Ovary (tissue), 9 donors: ENCODE measurements around the gene ENOX1. TPM values are rescaled to one million over a fixed set of nuclear protein-coding genes. Genes with fewer than 3 reads are reported as not detected.
"Not testable (repeated sequence)": the region's sequence is repeated elsewhere in the genome, so short reads cannot be mapped to it uniquely, and the experiment has no call there.

Experiments
- DNase-seq, 5 donors: peaks; one replicate each; pipeline ENCODE4 v3.0.0-alpha.2; 2019 to 2020
- H3K27ac ChIP-seq, 2 donors: fragments of 200-600 bp; one replicate each; pipeline versions ENCODE4 v1.5.1 to v1.8.0; 2019 to 2022
- H3K27me3 ChIP-seq: fragments of 200-600 bp; one replicate; pipeline ENCODE4 v1.8.0; 2022
- H3K36me3 ChIP-seq: fragments of 200-600 bp; sonication (generic); one replicate; pipeline ENCODE4 v1.5.1; 2019
- H3K4me1 ChIP-seq: one replicate; pipeline ENCODE4 v1.8.1; 2013; ENCODE audit warnings: mild to moderate bottlenecking, moderate library complexity; ENCODE audit not compliant: insufficient read depth
- H3K4me3 ChIP-seq: fragments of 200-600 bp; sonication (generic); one replicate; pipeline ENCODE4 v1.5.1; 2017
- H3K9me3 ChIP-seq, 2 donors: fragments of 200-600 bp in 1 of 2; sonication (generic) in 1 of 2; one replicate each; pipeline versions ENCODE4 v1.5.1 to v1.8.1; 2013 to 2019; ENCODE audit warnings: mild to moderate bottlenecking in 1 of 2, moderate library complexity in 1 of 2
- CTCF ChIP-seq, 3 donors: fragments of 450-650 bp in 2 of 3; fragments of 200-600 bp in 1 of 3; IDR thresholded peaks; one replicate each; pipeline versions ENCODE4 v1.5.1 to v1.8.0; 2016 to 2022; ENCODE audit warnings: antibody characterized with exemption in 3 of 3, mild to moderate bottlenecking in 1 of 3
- EP300 ChIP-seq: sonication (generic); formaldehyde crosslinking; IDR thresholded peaks from one replicate; pipeline ENCODE4 v1.6.1; 2017; ENCODE audit warnings: antibody characterized with exemption
- POLR2A ChIP-seq: fragments of 450-650 bp; IDR thresholded peaks from one replicate; pipeline ENCODE4 v1.6.1; 2017; ENCODE audit warnings: antibody characterized with exemption, mild to moderate bottlenecking, moderate library complexity
- WGBS, 3 donors: extraction: QIAGEN DNeasy Blood & Tissue Kit in 1 of 3; methylation state at CpG; one replicate each; pipeline versions ENCODE4 v1.1.5 to v1.1.7; 2013 to 2017; 5-methylcytosine and 5-hydroxymethylcytosine counted together
- intact Hi-C, 4 donors: fragments of 100-400 bp; cut with DNase I; formaldehyde crosslinking; loops; one replicate each; pipeline versions ENCODE4 v1.11.0 to v1.15.1; 2022 to 2023
- polyA plus RNA-seq, 2 donors: library from polyadenylated mRNA; stranded (reverse); fragments of 200-250 nt in 1 of 2; fragments of 350-450 nt in 1 of 2; fragmentation: Illumina TruSeq in 1 of 2; extraction: RNeasy Lipid Tissue Mini Kit (QIAGEN cat#74804) in 1 of 2; gene quantifications; one replicate each; pipeline ENCODE4 v1.2.3, GENCODE V29; 2013 to 2014
- total RNA-seq, 7 donors: library from RNA; depleted of rRNA in 2 of 7; stranded (reverse); fragments of >200 nt in 2 of 7; fragmentation: NEBNext Ultra II Directional in 3 of 7; extraction: Animal tissue kit (Norgen Biotek cat#: 25700) in 3 of 7; gene quantifications; one replicate each; pipeline versions ENCODE4 v1.1.0 to v1.2.4, GENCODE V29; 2016 to 2023
- donor health status: DM: no; HTN: no; CAD: no; lungs with moderate emphysema.
- donor health status: DM: no; HTN: no; CAD: no.
- donor health status: Bipolar disorder and iron deficiency.
- donor health status: DM: yes; HTN: yes; CAD: no.
- donor health status: DM: no; HTN: no; CAD: no.
- donor health status: DM: yes; HTN: yes; CAD: no.

The ENOX1 gene
- total and polyA plus RNA-seq, 9 donors = 3.6 to 17.5 (median 7.8) TPM

- Histone ChIP-seq H3K27ac (no peak overlapping the region), H3K4me3 (no peak overlapping the region), H3K27me3 (no peaks in the 10 kb centered on the region), H3K36me3 (no peaks in the 10 kb centered on the region), H3K4me1 (peaks cover 3% of the 10 kb centered on the region), H3K9me3 (no peaks in the 10 kb centered on the region)
- TF ChIP-seq POLR2A (no peak), EP300 (no peak), CTCF (IDR thresholded peaks at IDR 0.05) (no peak)
- DNase-seq = no peak
- intact Hi-C loops = no loop called here
- 91 to 99% (median 94%) methylated on average over 3 of the region's 3 CpGs for WGBS, 3 donors
These were observed 362.4 kb downstream of the ENOX1 start for GRCh38 chr13:43424412-43424811.

- H3K9me3 ChIP-seq = no peaks in the 10 kb centered on the region
- intact Hi-C loops = no loop called here
- TF ChIP-seq CTCF (IDR thresholded peaks at IDR 0.05) = no peak
- TF ChIP-seq EP300 = no peak
- no peak for TF ChIP-seq POLR2A
- H3K4me1 ChIP-seq = peaks cover 1% of the 10 kb centered on the region
- no peak overlapping the region for H3K4me3 ChIP-seq
- no peak overlapping the region for H3K27ac ChIP-seq
- no peaks in the 10 kb centered on the region for H3K36me3 ChIP-seq
- no peak for DNase-seq
- no peaks in the 10 kb centered on the region for H3K27me3 ChIP-seq
These were observed 364.7 kb downstream of the ENOX1 start for GRCh38 chr13:43422116-43422515.

GRCh38 chr13:43416842-43417241, 369.9 kb downstream of the ENOX1 start:
- H3K27me3 ChIP-seq, intact Hi-C loops, H3K27ac ChIP-seq, H3K36me3 ChIP-seq, H3K9me3 ChIP-seq, H3K4me3 ChIP-seq, DNase-seq, H3K4me1 ChIP-seq: not testable (repeated sequence)
- WGBS, 3 donors = 98 to 99% (median 98%) methylated on average over 20 to 22 of the region's 22 CpGs

GRCh38 chr13:43416408-43416807, 370.4 kb downstream of the ENOX1 start:
- DNase-seq, H3K4me3 ChIP-seq, intact Hi-C loops, H3K27ac ChIP-seq, H3K4me1 ChIP-seq, H3K36me3 ChIP-seq, H3K9me3 ChIP-seq, H3K27me3 ChIP-seq: not testable (repeated sequence)
- 92 to 93% (median 92%) methylated on average over 15 to 21 of the region's 21 CpGs for whole genome bisulfite sequencing, 3 donors

- H3K9me3 ChIP-seq, H3K27me3 ChIP-seq, intact Hi-C loops, H3K4me3 ChIP-seq, H3K4me1 ChIP-seq, DNase-seq, H3K36me3 ChIP-seq, H3K27ac ChIP-seq: not testable (repeated sequence)
- WGBS, 3 donors = 90 to 92% (median 92%) methylated on average over 31 to 33 of the region's 33 CpGs
These were observed 370.8 kb downstream of the ENOX1 start for GRCh38 chr13:43415903-43416391.

- Histone ChIP-seq H3K4me1 (no peaks in the 10 kb centered on the region), H3K4me3 (no peak overlapping the region)
These were observed 372.7 kb downstream of the ENOX1 start for GRCh38 chr13:43414111-43414510.

More at GRCh38 chr13:43414111-43414510, 372.7 kb downstream of the ENOX1 start:
- TF ChIP-seq EP300 (no peak), CTCF (IDR thresholded peaks at IDR 0.05) (no peak), POLR2A (no peak)
- H3K27me3 ChIP-seq = no peaks in the 10 kb centered on the region
- no peaks in the 10 kb centered on the region for H3K9me3 ChIP-seq
- H3K27ac ChIP-seq = no peak overlapping the region
- H3K36me3 ChIP-seq = no peaks in the 10 kb centered on the region
- intact Hi-C loops = no loop called here
- DNase-seq = no peak
